GM12865 (cell line): ENCODE measurements around the gene EPHB1.

Experiments
- DNase-seq: peaks from one replicate; pipeline ENCODE4 v3.0.0; 2010; ENCODE audit warnings: low read depth
- H3K4me3 ChIP-seq: 2 replicates; pipeline ENCODE4 v1.5.1; 2011; ENCODE audit warnings: mild to moderate bottlenecking, low read depth, low read length, control low read depth
- TF ChIP-seq, protein P1 (sequence below): IDR thresholded peaks from 2 replicates; pipeline ENCODE4 v1.5.1; 2011; ENCODE audit warnings: low read length, control low read depth, low read depth, inconsistent platforms; ENCODE audit not compliant: insufficient read depth; ENCODE audit errors: missing control alignments

Gene EPHB1

DNA sequence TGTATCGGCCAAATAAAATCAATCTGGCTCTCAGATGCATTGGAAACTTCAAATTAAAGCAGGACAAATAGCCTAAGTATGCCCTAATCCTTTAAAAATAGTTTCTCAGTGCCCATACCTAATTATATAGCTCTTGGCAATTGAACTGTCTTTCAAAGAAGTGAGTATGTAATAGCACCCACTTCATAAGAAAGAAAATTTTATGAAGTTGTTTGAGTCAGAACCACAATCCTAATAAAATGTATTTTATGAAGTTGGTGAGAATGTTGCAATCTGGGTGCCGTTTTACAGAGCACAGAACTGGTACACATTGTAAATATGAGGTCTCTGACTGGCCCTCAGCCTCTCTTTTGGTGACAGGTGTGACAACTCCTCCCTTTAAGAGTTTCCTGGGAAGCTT, 45.4 kb downstream of the EPHB1 start:
- no peak for DNase-seq
- TF ChIP-seq, protein P1, sequence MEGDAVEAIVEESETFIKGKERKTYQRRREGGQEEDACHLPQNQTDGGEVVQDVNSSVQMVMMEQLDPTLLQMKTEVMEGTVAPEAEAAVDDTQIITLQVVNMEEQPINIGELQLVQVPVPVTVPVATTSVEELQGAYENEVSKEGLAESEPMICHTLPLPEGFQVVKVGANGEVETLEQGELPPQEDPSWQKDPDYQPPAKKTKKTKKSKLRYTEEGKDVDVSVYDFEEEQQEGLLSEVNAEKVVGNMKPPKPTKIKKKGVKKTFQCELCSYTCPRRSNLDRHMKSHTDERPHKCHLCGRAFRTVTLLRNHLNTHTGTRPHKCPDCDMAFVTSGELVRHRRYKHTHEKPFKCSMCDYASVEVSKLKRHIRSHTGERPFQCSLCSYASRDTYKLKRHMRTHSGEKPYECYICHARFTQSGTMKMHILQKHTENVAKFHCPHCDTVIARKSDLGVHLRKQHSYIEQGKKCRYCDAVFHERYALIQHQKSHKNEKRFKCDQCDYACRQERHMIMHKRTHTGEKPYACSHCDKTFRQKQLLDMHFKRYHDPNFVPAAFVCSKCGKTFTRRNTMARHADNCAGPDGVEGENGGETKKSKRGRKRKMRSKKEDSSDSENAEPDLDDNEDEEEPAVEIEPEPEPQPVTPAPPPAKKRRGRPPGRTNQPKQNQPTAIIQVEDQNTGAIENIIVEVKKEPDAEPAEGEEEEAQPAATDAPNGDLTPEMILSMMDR, result no peak
- H3K4me3 ChIP-seq, result no peak overlapping the region

DNA sequence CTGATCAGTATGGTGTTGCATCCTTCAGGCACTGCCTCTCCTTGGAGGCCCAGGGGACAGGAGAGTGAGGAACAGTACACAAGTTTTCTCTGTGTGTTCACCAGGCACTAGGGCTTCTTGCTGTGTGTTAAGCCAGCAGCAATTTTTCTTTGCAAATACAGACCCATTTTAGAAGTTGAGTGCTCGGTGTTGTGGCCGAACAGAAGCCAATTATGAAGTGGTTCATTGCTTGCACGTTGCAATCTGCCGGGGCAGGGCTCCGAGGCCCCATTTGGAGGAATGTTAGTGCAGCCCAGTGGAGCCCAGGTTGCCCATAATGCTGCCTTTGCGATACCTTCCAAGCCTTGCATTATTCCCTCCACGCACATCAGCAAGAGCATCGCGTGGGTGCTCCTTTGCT, 51.0 kb downstream of the EPHB1 start:
- H3K4me3 ChIP-seq, result no peak overlapping the region
- TF ChIP-seq, protein P1, result no peak
- no peak for DNase-seq

DNA sequence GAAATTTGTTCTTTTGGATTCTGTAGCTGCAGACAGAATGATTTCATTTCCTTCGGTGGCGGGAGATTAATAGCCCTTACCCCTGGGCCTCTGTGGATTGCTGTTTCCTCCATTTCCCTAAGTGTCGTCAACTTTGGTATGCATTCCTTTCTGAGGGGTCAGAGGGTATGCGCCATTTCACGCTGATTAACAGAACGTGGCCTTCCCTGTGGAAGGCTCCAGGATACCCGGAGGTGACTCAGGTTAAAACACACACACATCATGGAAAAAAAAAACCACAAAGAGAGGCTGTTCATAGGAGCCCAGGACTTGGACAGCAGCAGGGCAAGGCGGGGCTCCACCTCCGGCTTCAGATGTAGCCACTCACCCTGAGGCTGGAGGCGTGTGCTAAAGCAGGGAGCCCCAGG, 51.9 kb downstream of the EPHB1 start:
- no peak for DNase-seq

DNA sequence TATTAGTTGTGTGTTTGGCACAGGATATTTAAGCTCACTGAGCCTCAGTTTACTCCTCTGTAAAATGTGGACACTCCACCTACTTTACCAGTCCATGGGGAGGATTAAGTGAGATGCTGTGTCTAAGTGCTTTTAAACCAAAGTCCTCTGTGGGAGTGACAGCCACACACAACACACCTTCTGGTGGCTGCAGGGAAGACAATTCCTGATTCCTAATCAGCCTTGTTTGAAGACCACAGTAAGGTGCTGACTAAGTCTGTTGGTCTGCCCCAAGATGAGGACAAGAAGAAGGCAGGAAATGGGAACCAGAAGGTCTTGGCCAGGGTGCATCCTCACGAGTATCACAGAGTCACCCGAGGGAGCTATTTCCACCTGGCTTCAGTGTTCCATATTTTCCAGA, 52.3 kb downstream of the EPHB1 start:
- no peak overlapping the region for H3K4me3 ChIP-seq
- TF ChIP-seq, protein P1, result no peak
- no peak for DNase-seq

More for the DNA sequence above, 51.9 kb downstream of the EPHB1 start:
- no peak overlapping the region for H3K4me3 ChIP-seq
- TF ChIP-seq, protein P1, result no peak

DNA sequence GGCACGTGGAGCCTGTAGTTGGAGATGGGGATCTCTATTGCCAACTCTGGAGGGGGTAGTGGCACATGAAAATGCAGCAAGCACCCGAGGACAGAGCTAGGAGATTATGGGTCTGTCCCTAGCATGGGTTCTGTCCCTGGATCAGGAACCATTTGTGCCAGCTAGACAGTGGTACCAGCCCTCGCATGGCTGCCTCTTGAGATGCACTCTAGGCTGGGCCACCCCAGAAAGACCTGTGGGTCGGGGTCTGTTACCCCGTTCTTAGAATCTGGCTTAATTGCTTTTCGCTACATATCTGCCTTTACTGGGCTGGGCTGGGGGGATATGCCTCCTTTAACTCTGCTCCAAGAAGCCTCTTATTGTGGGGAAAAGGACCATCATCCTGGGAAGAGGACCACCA, 54.5 kb downstream of the EPHB1 start:
- TF ChIP-seq, protein P1, result no peak
- DNase-seq, result no peak
- no peak overlapping the region for H3K4me3 ChIP-seq

DNA sequence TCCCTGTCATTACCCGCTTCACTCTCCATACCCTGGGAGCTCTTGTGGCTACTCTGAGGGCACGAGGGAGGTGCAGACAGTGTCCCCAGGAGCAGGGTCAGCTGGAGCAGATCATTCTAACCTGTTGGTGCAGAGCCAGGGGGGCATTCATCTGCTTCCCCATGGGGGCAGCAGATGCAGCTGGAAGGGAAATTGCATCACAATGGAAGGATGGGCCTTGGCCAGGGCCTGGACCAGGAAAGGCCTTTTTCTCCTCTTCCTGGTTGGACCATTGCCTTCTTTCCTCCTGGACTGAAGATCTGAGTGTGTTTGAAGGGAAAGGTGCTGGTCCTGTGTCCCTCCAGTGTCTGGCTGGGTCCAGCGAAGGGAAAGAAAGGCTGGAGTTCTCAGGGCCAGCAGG, 55.7 kb downstream of the EPHB1 start:
- no peak for DNase-seq
- H3K4me3 ChIP-seq, result no peak overlapping the region
- TF ChIP-seq, protein P1, result no peak

DNA sequence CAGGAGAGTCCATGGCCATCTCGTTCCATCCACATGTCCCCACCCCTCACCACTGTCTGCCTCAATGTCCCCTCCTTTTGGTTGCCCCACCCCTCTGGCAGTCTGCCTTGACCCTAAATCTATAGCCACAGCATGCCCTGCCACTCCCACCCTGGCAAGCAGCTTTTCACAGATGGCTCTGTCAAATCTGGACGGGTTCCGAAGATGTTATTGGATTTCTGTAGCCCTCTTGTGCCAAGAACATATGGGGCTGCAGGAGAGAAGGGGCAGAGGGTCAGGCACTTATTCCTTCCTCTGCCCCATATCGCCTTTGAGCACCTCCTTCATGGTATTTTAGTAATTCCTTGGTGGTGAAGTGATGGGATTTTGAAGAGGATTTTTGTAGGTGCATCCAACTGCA, 57.1 kb downstream of the EPHB1 start:
- no peak for DNase-seq
- TF ChIP-seq, protein P1, result no peak
- H3K4me3 ChIP-seq, result no peak overlapping the region
